ENCODE results near the gene POU5F1.

DNA sequence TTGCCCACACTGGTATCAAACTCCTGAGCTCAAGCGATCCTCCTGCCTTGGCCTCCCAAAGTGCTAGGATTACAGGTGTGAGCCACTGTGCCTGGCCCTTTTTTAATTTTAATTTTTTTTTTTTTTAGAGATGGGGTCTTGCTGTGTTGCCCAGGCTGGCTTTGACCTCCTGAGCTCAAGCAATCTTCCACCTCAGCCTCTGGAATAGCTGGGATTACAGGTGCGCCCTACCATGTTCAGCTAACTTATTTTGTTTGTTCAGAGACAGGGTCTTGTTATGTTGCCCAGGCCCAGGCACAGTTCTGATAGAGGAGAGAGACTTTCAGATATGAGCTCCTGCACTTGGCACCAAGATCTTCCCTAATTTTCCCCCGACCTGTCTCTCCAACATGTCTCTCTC, 39.7 kb downstream of the POU5F1 start:
- TF ChIP-seq, protein P1, sequence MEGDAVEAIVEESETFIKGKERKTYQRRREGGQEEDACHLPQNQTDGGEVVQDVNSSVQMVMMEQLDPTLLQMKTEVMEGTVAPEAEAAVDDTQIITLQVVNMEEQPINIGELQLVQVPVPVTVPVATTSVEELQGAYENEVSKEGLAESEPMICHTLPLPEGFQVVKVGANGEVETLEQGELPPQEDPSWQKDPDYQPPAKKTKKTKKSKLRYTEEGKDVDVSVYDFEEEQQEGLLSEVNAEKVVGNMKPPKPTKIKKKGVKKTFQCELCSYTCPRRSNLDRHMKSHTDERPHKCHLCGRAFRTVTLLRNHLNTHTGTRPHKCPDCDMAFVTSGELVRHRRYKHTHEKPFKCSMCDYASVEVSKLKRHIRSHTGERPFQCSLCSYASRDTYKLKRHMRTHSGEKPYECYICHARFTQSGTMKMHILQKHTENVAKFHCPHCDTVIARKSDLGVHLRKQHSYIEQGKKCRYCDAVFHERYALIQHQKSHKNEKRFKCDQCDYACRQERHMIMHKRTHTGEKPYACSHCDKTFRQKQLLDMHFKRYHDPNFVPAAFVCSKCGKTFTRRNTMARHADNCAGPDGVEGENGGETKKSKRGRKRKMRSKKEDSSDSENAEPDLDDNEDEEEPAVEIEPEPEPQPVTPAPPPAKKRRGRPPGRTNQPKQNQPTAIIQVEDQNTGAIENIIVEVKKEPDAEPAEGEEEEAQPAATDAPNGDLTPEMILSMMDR (IDR thresholded peaks at IDR 0.05): no peak
- no peak for TF ChIP-seq POLR2A (IDR thresholded peaks at IDR 0.05)

Data from uterus (tissue), 2 donors.